Stimulated activated CD8-positive, alpha-beta memory T cell treated with anti-CD3 and anti-CD28 coated beads, Interleukin-15, amount 100 ng/mL, for 4 hours (primary cell): ENCODE data around the gene CGN.

Source experiments
- DNase-seq, 2 donors: peaks; one replicate each; pipeline ENCODE4 v3.0.0-alpha.2; 2020; ENCODE audit warnings: low read depth in 2 of 2

Gene CGN

GRCh38 chr1:151524736-151525135, 13.5 kb downstream of the CGN start:
- no peak for DNase-seq

DNA sequence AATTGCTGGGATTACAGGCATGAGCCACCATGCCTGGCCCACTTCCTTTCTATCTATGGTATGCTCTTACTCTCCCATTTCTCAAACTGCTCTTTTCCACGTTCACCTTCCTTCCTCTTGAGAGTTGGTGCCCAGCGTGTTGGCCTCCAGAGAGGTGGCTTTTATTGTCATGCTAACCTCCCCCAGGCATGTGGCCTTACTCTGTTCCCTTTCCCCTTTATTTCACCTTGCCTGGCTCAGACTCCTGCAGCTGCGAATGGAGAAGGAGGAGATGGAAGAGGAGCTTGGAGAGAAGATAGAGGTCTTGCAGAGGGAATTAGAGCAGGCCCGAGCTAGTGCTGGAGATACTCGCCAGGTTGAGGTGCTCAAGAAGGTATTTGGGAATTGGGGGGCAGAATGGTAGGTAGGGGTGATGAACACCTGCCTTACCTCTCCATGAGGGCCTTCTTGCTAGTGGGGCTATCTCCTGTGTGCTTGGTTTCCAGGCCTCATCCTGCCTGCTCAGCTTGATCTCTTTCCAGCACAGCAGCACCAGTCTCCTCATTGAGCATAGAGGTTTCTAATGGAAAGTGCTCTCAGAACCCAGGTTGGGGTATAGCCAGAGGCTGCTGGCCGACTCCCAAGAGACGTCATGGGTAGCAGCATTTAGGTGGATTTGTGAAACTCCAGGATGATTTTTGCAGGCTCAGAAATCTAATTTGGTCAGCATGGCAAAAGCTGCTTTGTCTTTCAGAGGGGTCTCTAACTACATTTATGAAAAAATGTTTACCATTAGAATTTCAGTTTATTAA, 15.7 kb downstream of the CGN start:
- DNase-seq: no peak

DNA sequence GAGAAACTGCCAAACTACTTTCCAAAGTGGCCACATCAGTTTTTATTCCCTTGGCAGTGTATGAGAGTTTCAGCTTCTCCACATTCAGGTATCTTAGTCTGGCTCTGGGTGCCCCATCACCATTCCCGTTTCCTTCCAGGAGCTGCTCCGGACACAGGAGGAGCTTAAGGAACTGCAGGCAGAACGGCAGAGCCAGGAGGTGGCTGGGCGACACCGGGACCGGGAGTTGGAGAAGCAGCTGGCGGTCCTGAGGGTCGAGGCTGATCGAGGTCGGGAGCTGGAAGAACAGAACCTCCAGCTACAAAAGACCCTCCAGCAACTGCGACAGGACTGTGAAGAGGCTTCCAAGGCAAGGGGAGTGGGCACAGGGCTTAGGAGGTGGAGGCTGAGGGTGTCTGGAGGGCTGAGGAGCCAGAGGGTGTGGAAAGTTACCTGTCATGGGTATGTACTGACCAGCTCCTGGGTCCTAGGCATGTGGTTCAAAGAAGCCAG, 18.1 kb downstream of the CGN start:
- no peak for DNase-seq

DNA sequence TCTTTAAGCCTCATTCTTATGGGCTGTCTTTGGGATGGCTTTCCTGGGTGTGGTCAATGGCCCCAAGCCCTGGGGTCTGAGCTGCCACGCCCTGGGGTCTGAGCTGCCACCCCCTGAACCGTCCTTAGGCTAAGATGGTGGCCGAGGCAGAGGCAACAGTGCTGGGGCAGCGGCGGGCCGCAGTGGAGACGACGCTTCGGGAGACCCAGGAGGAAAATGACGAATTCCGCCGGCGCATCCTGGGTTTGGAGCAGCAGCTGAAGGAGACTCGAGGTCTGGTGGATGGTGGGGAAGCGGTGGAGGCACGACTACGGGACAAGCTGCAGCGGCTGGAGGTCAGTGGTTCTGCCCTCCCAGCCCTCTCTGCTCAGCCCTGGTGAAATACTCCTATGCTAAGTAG, 18.6 kb downstream of the CGN start:
- DNase-seq: no peak

GRCh38 chr1:151530461-151530860, 19.3 kb downstream of the CGN start:
- no peak for DNase-seq

GRCh38 chr1:151533870-151534269, 22.7 kb downstream of the CGN start:
- DNase-seq: no peak

DNA sequence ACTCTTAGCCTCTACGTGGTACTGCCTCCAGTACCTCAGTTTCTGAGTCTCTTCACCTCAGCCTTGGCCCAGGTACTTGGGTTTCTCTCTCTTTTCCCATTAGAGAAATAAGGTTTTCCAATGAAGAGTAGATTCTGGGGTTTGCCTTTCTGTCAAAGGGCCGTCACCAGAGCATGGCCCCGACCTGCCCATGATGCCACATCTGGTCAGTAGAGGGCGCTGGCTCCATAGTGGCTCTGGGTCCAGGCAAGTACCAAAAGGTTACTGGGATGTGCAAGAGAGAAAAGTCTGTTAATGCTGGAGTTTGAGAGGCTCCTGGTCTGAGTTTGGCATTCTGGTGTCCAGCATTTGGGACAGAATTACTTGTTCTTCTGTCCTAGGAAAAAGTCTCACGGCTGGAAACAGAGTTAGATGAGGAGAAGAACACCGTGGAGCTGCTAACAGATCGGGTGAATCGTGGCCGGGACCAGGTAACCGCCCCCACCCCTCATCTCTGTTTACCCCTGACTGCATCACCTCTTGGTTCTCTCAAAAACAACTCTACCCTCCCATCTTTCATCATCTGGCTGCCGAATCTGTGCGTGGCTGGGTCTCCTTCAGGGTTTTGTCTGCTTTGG, 23.6 kb downstream of the CGN start:
- peak; percentile 38 to 61 for DNase-seq

GRCh38 chr1:151535326-151536271, 24.4 kb downstream of the CGN start:
- DNase-seq: no peak

DNA sequence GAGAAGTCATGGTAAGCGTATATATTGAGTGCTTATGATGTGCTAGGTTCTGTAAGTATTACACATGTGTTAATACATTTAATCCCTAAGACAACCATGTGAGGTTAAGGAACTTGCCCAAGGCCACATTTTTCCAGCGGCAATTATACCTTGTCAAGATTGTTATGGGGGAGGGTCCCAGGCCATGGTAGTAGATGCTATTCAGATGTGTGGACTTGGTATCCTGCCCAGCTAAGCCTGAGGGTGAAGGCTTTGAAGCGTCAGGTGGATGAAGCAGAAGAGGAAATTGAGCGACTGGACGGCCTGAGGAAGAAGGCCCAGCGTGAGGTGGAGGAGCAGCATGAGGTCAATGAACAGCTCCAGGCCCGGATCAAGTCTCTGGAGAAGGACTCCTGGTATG, 25.3 kb downstream of the CGN start:
- DNase-seq: no peak

DNA sequence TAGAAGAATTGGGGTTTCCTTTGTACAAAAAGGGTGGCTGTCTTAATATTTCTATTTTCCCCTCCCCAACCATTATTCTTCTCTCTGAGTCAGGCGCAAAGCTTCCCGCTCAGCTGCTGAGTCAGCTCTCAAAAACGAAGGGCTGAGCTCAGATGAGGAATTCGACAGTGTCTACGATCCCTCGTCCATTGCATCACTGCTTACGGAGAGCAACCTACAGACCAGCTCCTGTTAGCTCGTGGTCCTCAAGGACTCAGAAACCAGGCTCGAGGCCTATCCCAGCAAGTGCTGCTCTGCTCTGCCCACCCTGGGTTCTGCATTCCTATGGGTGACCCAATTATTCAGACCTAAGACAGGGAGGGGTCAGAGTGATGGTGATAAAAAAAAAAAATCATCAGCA, 25.9 kb downstream of the CGN start:
- no peak for DNase-seq

GRCh38 chr1:151539321-151540020, 28.3 kb downstream of the CGN start:
- no peak for DNase-seq

DNA sequence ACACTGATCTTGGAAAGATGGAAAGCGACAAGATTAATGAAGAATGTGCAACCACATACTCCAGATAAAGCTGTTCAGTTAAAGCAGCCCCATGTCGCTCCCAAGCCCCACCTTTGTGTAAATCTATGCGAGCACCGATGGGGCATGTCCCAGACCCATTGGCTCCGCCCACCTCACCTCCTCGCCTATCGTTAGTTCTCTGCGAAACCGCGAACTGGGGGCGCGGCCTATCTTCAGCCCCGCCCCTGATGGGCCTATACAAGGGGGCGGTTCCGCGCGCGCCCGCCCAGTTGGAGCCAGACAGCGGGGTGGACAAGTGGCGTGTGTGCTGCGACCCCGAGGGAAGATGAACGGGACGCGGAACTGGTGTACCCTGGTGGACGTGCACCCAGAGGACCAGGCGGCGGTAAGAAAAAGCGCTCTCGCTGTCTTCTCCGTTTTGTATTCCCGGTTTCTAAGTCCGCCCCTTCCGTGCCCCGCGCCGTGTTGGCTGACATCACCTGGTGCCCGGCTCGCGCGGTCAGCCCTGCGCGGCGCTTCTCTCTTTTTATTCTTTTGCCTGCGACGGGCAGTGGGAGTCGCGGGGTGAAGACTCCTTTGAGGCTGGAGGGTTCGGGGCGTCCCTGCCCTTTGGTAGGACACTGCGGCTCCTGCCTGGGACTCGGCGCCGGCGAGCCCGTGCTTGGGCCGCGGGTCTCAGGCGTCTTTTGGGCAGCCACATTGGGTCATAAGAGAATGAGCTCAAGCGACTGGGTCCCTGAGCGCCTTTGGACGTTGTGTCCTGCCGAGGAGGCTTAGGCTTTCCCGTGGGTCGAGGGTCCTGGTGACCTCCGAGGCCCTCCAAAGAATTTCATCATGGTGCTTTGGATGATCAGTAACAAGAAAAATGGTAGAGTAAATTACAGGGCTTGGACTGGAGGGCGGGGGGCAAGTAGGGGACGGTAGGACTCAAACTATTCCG, 29.1 kb downstream of the CGN start, which contains the start of gene TUFT1:
Gene TUFT1 (plus strand): TSS at position 289 of the 961 bp plus-strand sequence. CDS start 58 bp downstream, at position 347.
- DNase-seq: peak; percentile 80 to 86

DNA sequence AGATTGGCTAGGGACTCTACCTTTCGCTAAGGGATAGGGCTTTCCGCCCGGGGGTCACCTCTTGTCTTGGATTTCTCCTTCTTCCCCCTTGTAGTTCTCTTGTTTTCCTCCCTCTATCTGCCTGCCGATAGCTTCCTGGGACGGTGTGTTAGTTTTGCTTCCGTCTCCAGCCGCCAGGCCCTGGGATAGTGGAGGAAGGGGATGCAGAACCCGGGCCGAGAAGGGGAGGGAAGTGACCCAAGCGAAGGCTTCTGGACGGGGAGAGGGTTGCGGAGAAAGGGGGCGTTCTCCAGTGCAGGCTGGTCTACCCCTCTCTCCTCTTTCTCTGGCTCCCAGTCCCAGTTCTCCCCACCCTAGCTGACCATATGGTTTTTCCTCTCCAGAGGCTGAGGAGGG, 29.8 kb downstream of the CGN start:
- no peak for DNase-seq

GRCh38 chr1:151541752-151542151, 30.6 kb downstream of the CGN start:
- no peak for DNase-seq

DNA sequence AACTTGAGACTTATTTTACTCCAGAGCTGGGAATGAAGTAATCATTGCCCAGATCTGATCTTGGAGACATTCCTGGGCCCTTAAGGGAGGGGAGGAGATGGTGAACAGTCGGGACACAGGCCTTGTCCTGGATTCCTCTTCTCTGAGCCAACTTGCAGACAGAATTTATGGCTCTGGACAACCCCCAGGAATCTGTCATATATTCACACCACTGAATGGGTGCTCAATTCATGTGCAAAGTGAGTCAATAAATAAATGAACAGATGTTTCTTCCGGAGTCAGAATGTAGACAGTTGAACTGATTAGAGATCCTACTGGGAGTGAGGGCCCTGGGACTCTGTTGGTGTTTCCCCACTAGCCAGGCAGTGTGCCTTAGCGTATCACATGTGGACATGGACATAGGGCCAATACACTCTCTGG, 31.5 kb downstream of the CGN start:
- no peak for DNase-seq

- no peak for DNase-seq
Observed at GRCh38 chr1:151545542-151545941, 34.4 kb downstream of the CGN start.

DNA sequence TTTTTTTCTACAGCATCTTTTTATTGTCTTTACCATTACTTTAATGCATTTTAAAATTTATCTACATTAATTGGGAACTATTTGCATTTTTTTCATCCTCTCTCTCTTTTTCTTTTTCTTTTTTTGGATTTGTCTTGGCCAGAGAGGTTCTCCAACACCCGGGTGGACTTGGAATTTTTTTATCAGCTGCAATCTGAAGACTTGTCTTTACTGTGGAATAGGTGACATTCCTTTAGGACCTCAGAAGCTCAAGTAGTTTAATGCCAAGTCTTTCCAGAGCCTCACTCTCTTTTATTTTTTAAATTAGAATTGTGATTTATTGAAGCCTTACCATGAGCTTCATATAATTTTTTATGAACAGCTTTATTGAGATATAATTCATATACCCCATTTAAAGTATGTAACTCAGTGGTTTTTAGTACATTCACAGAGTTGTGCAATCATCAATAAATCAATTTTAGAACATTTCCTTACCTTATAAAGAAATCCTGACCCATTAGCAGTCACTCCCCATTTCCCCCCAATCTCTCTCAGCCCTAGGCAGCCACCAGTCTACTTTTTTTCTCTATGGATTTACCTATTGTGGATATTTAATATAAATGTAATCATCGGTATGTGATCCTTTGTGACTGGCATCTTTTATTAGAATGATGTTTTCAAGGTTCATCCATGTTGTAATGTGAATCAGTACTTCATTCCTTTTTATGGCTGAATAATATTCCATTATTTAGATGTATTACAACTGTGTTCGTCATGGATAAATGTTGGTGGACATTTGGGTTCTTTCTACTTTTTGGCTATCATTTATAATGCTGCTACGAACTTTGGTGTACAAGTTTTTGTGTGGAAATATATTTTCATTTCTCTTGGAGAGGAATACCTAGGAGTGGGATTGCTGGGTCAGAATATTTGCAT, 35.1 kb downstream of the CGN start:
- DNase-seq: no peak

- DNase-seq: no peak
Observed at GRCh38 chr1:151547119-151547899, 36.1 kb downstream of the CGN start.

DNA sequence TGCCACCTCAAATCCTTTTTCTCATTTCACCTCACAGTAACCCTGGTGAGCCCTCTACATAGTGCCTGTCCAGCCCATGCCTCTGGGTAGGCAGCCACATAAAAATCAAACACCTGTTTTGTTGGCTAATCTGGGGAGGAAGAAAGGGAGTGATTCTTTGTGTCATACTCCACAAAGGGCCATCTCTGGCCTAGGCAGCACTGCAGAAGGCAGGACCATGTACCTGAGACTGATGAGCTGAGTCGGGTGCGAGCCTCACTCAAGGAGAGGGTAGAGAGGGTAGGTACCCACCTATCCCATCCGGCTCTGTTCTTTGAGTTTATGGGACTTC, 36.7 kb downstream of the CGN start:
- DNase-seq: no peak
